Measurements from ENCODE around the gene APBB3. TPM values are rescaled to one million over a fixed set of nuclear protein-coding genes. Genes with fewer than 3 reads are reported as not detected.
A peak's percentile ranks its signal among the peaks of the same experiment; 100 is the strongest.

APBB3 gene
- total RNA-seq, 1 donor from 2014 or later: 24.5 TPM

GRCh38 chr5:140574165-140574564 is 9.8 kb upstream of the APBB3 start:
- no peak for DNase-seq

GRCh38 chr5:140573683-140574082 is 9.3 kb upstream of the APBB3 start:
- DNase-seq: no peak

GRCh38 chr5:140571105-140571504 is 6.7 kb upstream of the APBB3 start:
- no peak for DNase-seq

DNA sequence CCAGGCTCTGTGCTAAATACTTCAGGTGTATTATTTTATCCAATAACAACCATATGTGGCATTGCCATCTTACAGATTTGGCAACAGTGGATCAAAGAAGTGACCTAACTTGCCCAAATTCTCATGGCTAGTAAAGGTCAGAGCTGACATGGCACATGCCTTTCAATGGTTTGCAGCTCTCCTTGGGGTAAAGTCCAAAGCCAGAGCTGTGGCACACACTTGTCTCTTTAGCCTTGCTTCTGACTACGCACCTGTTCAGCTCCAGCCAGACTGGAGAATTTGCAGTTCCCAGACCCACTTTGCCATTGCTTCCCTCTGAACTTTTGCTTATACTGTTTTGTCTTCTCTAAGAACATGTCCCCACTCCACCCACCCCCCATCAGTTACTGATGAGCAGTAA is 6.1 kb upstream of the APBB3 start:
- DNase-seq: no peak

DNA sequence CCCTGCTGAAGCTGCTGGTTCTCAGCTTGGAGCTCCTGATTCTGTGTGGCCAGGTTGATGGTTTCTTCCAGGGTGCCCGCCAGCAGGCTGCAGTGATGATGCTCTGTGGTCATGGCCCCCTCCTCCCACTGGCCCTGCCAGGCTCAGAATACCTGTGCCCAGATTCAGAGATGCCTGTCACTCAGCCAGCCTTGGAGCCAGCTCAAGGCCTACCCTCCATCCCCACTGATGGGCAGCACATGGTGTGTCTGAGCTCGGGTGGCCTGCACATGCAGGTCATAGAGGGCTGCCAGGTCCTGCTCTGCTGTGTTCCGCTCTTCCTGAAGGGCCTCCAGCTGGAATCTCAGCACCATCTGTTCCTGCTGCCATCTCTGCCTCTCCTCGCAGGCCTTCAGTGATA is 5.7 kb upstream of the APBB3 start:
- no peak for DNase-seq

DNA sequence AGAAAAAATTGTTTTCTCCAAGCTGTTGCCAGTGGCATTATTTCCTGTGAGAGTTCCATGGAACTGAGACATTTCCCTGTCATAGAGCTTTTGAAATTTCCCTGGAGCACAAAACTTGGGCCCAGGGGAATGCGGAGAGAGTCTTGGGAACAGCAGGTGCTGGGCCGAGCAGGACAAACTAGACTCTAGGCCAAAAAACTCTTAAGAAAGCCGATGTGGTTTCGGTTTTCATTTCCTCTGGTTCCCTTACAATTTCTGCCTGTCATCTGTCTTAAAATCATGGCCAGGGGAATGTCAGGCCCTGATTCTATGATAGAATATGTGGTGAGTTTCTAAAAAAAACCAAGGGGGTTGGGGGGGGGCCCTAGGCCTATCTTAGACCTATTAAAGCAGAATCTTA is 4.8 kb upstream of the APBB3 start:
- DNase-seq: no peak

- no peak for DNase-seq
Measured at GRCh38 chr5:140568443-140569063, 4.2 kb upstream of the APBB3 start.

- DNase-seq: no peak
Measured at GRCh38 chr5:140567871-140568270, 3.5 kb upstream of the APBB3 start.

DNA sequence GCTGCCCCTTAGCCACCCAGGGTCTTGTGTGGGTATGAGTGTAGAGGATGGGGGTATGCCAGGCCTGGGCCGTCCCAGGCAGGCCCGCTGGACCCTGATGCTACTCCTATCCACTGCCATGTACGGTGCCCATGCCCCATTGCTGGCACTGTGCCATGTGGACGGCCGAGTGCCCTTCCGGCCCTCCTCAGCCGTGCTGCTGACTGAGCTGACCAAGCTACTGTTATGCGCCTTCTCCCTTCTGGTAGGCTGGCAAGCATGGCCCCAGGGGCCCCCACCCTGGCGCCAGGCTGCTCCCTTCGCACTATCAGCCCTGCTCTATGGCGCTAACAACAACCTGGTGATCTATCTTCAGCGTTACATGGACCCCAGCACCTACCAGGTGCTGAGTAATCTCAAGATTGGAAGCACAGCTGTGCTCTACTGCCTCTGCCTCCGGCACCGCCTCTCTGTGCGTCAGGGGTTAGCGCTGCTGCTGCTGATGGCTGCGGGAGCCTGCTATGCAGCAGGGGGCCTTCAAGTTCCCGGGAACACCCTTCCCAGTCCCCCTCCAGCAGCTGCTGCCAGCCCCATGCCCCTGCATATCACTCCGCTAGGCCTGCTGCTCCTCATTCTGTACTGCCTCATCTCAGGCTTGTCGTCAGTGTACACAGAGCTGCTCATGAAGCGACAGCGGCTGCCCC is 2.9 kb upstream of the APBB3 start:
- no peak for DNase-seq

DNA sequence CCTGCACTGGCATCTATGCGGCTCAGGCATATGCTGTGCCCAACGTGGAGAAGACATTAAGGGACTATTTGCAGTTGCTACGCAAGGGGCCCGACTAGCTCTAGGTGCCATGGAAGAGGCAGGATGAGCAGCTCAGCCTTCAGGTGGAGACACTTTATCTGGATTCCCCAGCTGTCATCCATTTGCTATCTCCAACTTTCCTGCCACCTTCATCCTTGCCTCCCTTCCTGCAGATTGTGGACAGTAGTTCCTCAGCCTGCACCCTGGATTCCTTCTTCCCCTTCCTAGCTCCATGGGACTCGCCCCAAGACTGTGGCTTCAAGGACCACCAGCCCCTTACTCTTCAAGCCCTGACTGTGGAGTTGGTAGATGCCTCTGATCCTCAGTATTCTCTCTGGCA is 2.3 kb upstream of the APBB3 start:
- no peak for DNase-seq

DNA sequence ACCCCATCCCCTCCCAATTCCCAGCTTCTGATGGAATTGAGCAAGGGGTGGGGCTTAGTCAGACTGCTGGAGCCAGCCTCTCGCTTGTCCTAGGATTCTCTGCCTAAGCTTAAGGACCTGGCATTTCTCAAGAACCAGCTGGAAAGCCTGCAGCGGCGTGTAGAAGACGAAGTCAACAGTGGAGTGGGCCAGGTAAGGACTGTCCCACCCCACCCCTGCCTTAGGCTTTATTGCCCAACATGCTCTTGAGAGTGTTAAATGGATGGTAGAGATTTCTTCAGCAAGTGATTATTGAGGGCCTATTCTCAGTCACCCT is 1.3 kb upstream of the APBB3 start:
- no peak for DNase-seq

- DNase-seq: no peak
Measured at GRCh38 chr5:140565024-140565779, 804 bp upstream of the APBB3 start.

- no peak for DNase-seq
Measured at GRCh38 chr5:140563596-140563995, 802 bp downstream of the APBB3 start.

GRCh38 chr5:140561753-140562523 is 2.5 kb downstream of the APBB3 start:
- no peak for DNase-seq

- no peak for DNase-seq
Measured at GRCh38 chr5:140560227-140560626, 4.2 kb downstream of the APBB3 start.

DNA sequence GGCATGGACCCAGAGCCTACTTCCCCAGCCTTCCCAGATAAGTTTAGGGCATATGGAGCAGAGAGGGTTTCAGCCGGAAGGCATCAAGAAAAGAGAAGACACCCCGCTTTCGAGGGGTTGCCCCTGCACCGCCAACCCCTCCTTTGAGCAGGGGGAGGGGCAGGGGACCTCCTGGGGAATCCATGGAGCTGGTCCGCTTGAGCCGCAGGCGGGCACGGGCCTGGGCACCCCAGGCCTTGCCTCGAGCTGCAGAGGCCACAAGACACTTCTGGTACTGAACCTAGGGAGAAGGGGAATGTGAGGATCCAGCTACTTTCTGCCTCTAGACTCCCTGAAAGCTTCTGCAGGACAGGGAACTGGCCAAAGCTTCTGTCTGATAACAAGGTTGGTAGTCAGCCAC is 5.9 kb downstream of the APBB3 start:
- no peak for DNase-seq

GRCh38 chr5:140557965-140558364 is 6.4 kb downstream of the APBB3 start:
- no peak for DNase-seq

DNA sequence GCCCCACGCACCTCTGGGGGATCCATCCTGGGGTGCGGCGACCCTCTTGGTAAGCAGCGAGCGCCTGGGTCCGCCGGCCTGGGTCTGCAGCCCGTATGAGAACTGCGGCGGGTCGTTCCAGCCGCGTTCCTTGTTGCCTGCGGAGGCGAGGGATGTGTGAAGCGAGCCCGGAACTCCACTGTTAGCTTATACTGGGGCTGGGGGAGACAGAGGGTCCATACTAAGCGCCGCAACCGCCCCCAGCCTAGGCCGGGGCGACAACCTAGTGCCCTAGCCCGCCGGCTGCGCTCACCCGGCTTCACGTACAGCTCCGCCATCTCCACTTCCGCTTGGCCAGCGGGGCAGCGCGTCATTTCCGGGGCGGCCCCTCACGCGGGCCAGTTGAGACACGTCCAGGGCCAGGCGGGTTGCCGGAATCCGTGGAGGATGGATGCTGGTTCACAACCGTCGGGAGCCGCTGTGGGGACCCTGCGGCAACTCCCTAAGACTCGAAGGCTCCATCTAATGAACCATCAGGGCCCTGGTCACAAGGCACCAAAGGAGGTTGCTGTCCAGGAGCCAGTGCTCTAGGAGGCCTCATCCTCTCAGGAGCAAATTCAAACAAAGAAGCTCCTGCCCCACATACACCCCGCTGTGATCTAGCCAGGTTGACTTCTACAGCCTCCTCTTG is 7.1 kb downstream of the APBB3 start, which contains the start of gene SRA1:
Gene SRA1, minus strand, starts transcription at position 338 of the 670 bp plus-strand sequence. Its CDS starts 21 bp downstream, at position 317.
- peak; percentile 88 for DNase-seq

GRCh38 chr5:140556438-140556837 is 8.0 kb downstream of the APBB3 start:
- no peak for DNase-seq

DNA sequence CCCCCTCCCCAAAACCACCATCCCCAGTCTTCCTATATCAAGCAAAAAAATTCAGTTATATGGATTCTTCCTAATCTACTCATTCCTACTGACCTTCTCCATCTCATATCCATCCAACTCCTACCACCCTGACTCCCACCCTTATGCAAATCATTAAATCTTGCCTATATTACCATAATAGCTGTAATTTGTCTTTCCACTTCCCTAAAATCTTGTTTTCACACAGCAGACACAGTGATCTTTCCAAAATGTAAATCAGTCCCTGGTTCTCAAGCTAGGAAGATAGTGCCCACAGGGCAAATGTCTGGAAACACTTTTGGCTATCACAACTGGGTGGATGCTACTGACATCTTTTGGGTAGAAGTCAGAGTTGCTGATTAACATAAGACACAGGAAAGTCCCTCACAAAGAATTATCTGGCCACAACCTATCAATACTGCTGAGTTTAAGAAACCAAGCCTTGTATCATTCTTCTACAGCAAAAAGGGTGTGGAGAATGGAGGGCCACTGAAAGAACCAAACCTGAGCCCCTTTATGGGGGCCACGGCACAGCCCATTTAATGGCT is 8.6 kb downstream of the APBB3 start:
- DNase-seq: no peak

DNA sequence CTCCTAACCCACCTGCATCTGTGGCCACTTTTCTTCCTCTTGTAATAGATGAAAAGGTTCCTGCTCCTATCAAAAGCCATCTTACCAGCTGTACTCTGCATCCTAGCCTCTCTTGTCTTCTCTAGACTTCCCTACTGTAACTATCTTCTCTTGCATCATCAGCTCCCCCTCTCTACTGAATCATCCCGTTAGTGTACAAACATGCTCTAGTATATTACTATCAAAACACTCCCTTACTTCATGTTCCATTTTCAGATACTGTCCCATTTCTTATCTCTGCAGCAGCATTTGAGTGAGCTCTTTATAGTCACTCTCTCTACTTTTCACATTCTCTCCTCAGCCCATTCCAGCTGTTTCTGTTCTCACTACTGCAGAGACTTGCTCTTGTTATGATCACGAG is 9.9 kb downstream of the APBB3 start:
- no peak for DNase-seq

- no peak for DNase-seq
Measured at GRCh38 chr5:140553657-140554056, 10.7 kb downstream of the APBB3 start.

Data from occipital lobe (tissue), 2 donors.